DMS53 (cell line): ENCODE data around the gene GLMP.
"Not testable (repeated sequence)": the region's sequence is repeated elsewhere in the genome, so short reads cannot be mapped to it uniquely, and the experiment has no call there.

Experiments used
- DNase-seq: peaks from one replicate; lab custom pipeline; 2025; lab: John Stamatoyannopoulos, UW

Gene GLMP

GRCh38 chr1:156295391-156295947 lies at the start of gene GLMP:
GLMP (minus strand) TSS chr1:156295679; CDS start chr1:156295645, 34 bp downstream.
- peak; percentile 76 for DNase-seq

GRCh38 chr1:156344409-156344808 lies 48.9 kb upstream of the GLMP start:
- DNase-seq = no peak

- peak; percentile 61 for DNase-seq
Measured at GRCh38 chr1:156342166-156342955, 46.9 kb upstream of the GLMP start.

- DNase-seq = peak; percentile 100
Measured at GRCh38 chr1:156338180-156338976, 42.9 kb upstream of the GLMP start, which contains the start of the genes CCT3 and TSACC. CCT3 (minus strand) TSS chr1:156338292; CDS start chr1:156338184, 108 bp downstream. TSACC (plus strand) TSS chr1:156338526; CDS start chr1:156339758, 1,232 bp downstream.

- DNase-seq = no peak
Measured at GRCh38 chr1:156337888-156338179, 42.4 kb upstream of the GLMP start.

- peak; percentile 26 for DNase-seq
Measured at GRCh38 chr1:156337052-156337887, 41.8 kb upstream of the GLMP start.

- peak; percentile 19 for DNase-seq
Measured at GRCh38 chr1:156336242-156336641, 40.8 kb upstream of the GLMP start.

- DNase-seq = not testable (repeated sequence)
Measured at GRCh38 chr1:156323179-156323578, 27.7 kb upstream of the GLMP start.

GRCh38 chr1:156320560-156320959 lies 25.1 kb upstream of the GLMP start:
- DNase-seq = peak; percentile 67

- DNase-seq = peak; percentile 54
Measured at GRCh38 chr1:156319664-156320063, 24.2 kb upstream of the GLMP start.

- DNase-seq = no peak
Measured at GRCh38 chr1:156316909-156317308, 21.4 kb upstream of the GLMP start.

- no peak for DNase-seq
Measured at GRCh38 chr1:156310962-156311361, 15.5 kb upstream of the GLMP start.

GRCh38 chr1:156308078-156308477 lies 12.6 kb upstream of the GLMP start:
- DNase-seq = peak; percentile 20

GRCh38 chr1:156305215-156305614 lies 9.7 kb upstream of the GLMP start:
- no peak for DNase-seq

GRCh38 chr1:156303241-156303640 lies 7.8 kb upstream of the GLMP start:
- no peak for DNase-seq

GRCh38 chr1:156298852-156299357 lies 3.4 kb upstream of the GLMP start, which contains the start of gene VHLL:
VHLL (minus strand) TSS chr1:156299307; CDS start chr1:156299189, 118 bp downstream.
- DNase-seq = no peak

- no peak for DNase-seq
Measured at GRCh38 chr1:156293895-156294294, 1.6 kb downstream of the GLMP start.

GRCh38 chr1:156293098-156293434 lies 2.4 kb downstream of the GLMP start:
- no peak for DNase-seq

- DNase-seq = peak; percentile 90
Measured at GRCh38 chr1:156291226-156292061, 4.0 kb downstream of the GLMP start.

GRCh38 chr1:156289857-156290256 lies 5.6 kb downstream of the GLMP start:
- DNase-seq = no peak

- no peak for DNase-seq
Measured at GRCh38 chr1:156286061-156286460, 9.4 kb downstream of the GLMP start.
